NCI-H2171 treated with DMSO at 0.1 percent for 48 hours (cell line): ENCODE data around the gene CTNNAL1.
A peak's percentile ranks its signal among the peaks of the same experiment; 100 is the strongest.
"Not testable (repeated sequence)": the region's sequence is repeated elsewhere in the genome, so short reads cannot be mapped to it uniquely, and the experiment has no call there.

Experiments used
- DNase-seq: peaks from one replicate; lab custom pipeline; 2025; lab: John Stamatoyannopoulos, UW

CTNNAL1 gene

DNA sequence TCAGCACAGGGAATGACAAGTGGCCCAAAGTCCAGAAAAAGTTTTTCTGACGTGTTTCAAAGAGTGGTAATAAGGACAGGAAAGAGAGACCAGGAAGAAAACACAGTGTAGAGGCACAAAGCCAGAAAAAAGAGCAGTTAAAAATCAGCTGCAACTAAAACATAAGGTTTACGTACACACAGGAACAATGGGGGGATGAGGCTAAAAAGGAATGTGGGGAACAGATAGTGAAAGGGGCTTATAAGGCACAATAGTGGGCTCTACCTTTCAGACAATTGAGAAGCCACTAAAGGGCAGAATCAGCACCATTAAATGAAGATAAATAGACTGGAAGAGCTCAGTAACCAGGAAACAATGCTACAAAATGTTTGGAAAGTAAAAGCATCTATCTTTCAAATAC, 84.9 kb downstream of the CTNNAL1 start:
- no peak for DNase-seq

DNA sequence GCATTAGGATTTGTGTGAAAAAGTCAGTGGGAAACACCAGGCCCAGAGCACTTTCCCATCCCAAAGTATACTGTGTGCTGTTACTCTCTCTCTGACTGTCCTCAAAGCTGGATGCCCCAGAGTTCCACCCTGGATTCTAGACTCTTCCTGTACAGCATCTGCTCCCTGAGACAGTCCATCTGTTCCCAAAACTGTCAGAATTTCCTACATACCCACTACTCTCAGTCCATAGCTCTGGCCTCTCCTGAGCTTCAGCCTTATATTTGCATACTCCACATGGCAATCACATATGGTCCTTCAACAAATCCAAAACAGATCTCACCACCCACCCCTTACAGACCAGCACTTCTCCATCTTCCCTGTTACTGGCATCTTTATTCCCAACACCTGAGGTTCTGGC, 88.8 kb downstream of the CTNNAL1 start:
- peak; percentile 21 for DNase-seq

GRCh38 chr9:108921200-108921599, 92.1 kb downstream of the CTNNAL1 start:
- DNase-seq: no peak

DNA sequence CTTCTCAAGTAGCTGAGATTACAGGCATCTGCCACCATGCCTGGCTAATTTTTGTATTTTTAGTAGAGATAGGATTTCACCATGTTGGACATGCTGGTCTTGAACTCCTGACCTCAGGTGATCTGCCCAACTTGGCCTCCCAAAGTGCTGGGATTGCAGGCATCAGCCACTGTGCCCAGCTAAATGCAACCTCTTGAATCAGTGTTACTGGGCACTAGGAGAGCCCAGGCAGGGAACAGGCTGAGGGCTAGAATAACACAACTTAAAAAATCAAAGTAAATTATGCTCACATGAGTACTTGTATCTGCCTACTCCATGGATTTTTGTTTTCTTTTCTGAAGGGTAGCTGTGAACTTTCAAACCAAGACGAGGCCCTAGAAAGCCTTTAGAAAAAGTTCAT, 92.9 kb downstream of the CTNNAL1 start:
- not testable (repeated sequence) for DNase-seq

- DNase-seq: no peak
Measured at GRCh38 chr9:108919517-108919916, 93.8 kb downstream of the CTNNAL1 start.

DNA sequence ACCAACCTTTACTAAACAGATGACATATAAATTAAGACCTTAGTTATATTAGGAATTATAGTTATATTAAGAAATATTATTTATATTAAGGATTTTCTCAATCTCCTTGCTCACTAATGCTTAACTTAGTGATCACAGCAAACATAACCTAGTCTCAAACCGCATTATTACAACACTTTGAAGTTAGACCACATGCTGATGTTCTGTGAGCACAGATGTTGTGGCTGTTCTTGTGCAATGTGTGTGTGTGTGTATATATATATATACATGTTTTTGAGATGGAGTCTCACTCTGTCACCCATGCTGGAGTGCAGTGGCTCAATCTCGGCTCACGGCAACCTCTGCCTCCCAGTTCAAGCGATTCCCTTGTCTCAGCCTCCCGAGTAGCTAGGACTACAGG, 99.9 kb downstream of the CTNNAL1 start:
- no peak for DNase-seq

DNA sequence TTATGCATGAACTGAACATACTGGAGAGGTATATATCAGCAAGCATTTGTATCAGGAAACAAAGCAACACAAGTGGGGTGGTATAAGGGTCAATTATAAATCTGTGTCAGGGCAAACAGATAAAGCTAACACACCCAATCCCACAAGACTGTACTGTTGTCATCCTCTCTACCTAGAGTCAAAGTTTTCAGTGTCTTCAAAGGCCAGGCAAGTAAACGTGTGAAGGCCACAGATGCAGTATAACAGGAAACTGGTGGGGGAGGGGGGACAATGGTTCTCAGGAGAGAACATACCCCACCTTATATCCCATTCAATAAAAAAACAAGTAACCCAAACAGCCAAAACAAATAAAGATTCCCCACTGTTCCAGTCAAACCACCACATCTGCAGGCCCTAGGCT, 101.5 kb downstream of the CTNNAL1 start:
- DNase-seq: no peak

- no peak for DNase-seq
Measured at GRCh38 chr9:108910914-108911313, 102.4 kb downstream of the CTNNAL1 start.

- no peak for DNase-seq
Measured at GRCh38 chr9:108910402-108910801, 102.9 kb downstream of the CTNNAL1 start.

- no peak for DNase-seq
Measured at GRCh38 chr9:108905494-108905893, 107.8 kb downstream of the CTNNAL1 start.

DNA sequence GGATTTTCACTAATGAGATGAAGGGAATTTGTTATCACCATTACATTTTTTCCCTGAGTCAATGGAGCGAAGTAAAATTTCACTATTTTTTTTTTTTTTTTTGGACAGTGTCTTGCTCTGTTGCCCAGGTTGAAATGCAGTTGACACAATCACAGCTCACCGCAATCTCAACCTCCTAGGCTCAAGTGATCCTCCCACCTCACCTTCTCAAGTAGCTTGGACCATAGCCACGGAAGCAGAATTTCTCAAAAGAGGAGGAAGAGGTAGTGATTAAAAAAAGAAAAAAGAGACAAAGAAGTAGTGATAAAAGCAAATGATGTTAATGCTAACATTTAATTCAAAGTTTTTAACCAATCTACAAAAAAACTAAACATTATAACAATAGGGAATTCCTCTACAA, 109.1 kb downstream of the CTNNAL1 start:
- DNase-seq: no peak

DNA sequence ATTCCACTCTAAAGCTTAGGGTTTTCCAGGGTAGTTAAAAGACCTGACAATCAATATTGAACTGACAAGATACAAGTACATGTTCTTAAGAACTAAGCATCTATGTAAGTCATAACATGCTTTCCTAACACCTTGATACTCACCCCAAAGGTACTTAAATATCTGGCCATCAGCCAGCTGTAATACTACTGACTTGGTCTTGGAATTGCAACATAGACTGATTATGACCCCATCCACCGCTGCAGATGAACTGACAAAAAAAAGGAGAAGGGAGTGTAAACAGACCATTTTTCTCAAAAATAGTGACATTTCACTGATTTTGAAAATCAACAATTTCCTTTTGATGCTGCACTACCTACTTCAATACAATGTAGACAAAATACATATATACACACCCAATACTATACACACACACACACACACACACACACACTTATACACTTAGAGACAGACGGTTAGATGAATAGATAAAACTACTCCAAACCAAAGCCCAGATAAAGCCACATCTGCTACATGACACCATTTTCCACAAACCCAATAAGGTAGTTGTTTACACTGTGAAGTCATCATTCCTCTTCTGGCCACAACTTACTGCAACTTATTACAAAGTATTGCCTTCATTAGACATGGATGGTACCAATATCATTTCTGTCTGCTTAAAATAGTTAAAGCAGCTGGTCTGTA, 109.7 kb downstream of the CTNNAL1 start:
- DNase-seq: peak; percentile 14

GRCh38 chr9:108900176-108900575, 113.1 kb downstream of the CTNNAL1 start:
- no peak for DNase-seq

- not testable (repeated sequence) for DNase-seq
Measured at GRCh38 chr9:108899023-108899695, 114.1 kb downstream of the CTNNAL1 start.

DNA sequence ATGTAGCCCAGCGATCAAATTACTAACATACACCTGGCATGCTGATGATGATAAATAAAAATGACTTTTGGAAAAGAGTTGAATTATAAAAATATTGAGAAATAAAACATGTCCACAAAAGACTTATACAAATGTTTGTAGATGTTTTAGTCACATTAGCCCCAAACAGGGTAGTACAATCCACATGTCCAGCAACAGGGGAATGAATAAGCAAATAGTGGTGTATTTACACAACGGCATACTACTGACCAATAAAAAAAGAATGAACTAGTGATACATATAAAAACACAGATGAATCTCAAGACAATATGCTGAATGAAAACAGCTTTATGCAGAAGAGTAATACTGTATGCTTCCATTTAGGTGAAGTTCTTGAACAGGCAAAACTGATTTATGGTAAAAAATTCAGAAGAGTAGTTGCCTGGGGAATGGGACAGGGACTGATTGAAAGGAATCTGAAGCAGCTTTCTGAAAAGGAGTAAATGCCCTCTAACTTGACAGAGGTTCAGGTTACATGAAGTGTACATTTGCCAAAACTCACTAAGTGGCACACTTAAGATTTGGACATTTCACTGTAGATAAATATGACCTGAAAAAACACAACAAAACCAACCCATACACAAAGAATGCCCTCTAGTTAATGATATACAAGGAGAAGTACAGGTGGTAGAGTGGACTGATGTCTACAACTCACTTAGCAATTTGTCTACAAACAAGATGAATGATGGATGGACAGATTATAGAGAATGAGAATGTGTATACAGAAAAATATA, 115.8 kb downstream of the CTNNAL1 start:
- DNase-seq: no peak

DNA sequence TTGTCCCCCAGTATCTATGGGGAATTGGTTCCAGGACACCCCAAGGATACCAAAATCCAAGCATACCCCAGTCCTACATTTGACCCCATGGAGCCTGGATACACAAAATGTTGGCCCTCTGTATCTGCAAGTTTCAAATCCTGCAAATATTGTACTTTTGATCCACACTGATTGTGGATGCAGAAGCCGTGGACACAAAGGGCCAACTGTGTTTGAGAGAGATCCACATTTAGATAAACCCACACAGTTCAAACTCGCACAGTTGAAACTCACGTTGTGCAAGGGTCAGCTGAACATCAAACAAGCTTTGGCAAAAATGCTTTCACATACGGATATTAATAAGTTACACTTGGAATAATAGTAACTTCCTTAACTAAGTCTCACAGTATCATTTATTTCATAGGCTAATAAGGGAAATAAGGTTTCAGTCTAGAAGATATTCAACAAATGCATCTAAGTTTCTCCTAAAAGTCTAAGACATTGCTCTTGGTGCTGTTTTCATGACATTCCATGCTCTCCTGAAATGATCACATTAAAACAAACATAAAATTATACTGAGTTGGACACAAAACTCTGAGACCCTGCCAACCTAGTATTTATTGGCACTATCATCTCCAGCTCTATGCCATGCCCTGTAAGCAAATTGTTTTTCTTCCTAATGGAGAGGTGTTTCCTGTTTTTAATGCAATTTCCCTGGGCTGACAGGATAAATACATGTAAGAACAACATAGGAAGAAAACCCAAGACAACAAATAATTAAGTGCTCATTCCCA, 118.9 kb downstream of the CTNNAL1 start:
- DNase-seq: no peak
